HEK293 (cell line): Measurements from ENCODE around the gene TP53AIP1.

ENCODE experiments used
- TCF7L2 ChIP-seq: IDR thresholded peaks from 2 replicates; pipeline ENCODE4 v1.6.1; 2011; ENCODE audit warnings: low read depth, mild to moderate bottlenecking, inconsistent platforms, low read length, moderate library complexity, borderline replicate concordance
- YY1 ChIP-seq: fragments of 450-650 bp; formaldehyde crosslinking; IDR thresholded peaks from 2 replicates; pipeline ENCODE4 v1.5.1; 2018; ENCODE audit warnings: missing biosample characterization, missing genetic modification characterization
- ZFP41 ChIP-seq: fragments of 450-650 bp; formaldehyde crosslinking; IDR thresholded peaks from 2 replicates; pipeline ENCODE4 v1.5.1; 2016; ENCODE audit warnings: missing biosample characterization, missing genetic modification characterization, borderline replicate concordance
- ZFP69B ChIP-seq: fragments of 450-650 bp; formaldehyde crosslinking; IDR thresholded peaks from 2 replicates; pipeline ENCODE4 v1.5.1; 2016; ENCODE audit warnings: missing biosample characterization, missing genetic modification characterization
- ZNF10 ChIP-seq: fragments of 450-650 bp; formaldehyde crosslinking; IDR thresholded peaks from 2 replicates; pipeline ENCODE4 v1.5.1; 2017; ENCODE audit warnings: missing biosample characterization, missing genetic modification characterization
- ZNF114 ChIP-seq: fragments of 450-650 bp; formaldehyde crosslinking; IDR thresholded peaks from 2 replicates; pipeline ENCODE4 v1.5.0; 2017; ENCODE audit warnings: missing biosample characterization, missing genetic modification characterization
- ZNF391 ChIP-seq: fragments of 450-650 bp; formaldehyde crosslinking; IDR thresholded peaks from 2 replicates; pipeline ENCODE4 v1.5.1; 2016; ENCODE audit warnings: low read depth, missing biosample characterization, missing genetic modification characterization, borderline replicate concordance
- ZNF624 ChIP-seq: fragments of 450-650 bp; formaldehyde crosslinking; IDR thresholded peaks from 2 replicates; pipeline ENCODE4 v1.5.1; 2017; ENCODE audit warnings: missing biosample characterization, missing genetic modification characterization
- TF ChIP-seq, protein P1 (sequence below): fragments of 450-650 bp; formaldehyde crosslinking; IDR thresholded peaks from 2 replicates; pipeline ENCODE4 v1.5.1; 2016; ENCODE audit warnings: missing biosample characterization, missing genetic modification characterization
- TF ChIP-seq, protein P2 (sequence below): fragments of 450-650 bp; formaldehyde crosslinking; IDR thresholded peaks from 2 replicates; pipeline ENCODE4 v1.5.1; 2016; ENCODE audit warnings: missing biosample characterization, missing genetic modification characterization
- TF ChIP-seq, protein P3 (sequence below): fragments of 450-650 bp; formaldehyde crosslinking; IDR thresholded peaks from 2 replicates; pipeline ENCODE4 v1.5.0; 2017; ENCODE audit warnings: missing biosample characterization, missing genetic modification characterization, borderline replicate concordance

DNA sequence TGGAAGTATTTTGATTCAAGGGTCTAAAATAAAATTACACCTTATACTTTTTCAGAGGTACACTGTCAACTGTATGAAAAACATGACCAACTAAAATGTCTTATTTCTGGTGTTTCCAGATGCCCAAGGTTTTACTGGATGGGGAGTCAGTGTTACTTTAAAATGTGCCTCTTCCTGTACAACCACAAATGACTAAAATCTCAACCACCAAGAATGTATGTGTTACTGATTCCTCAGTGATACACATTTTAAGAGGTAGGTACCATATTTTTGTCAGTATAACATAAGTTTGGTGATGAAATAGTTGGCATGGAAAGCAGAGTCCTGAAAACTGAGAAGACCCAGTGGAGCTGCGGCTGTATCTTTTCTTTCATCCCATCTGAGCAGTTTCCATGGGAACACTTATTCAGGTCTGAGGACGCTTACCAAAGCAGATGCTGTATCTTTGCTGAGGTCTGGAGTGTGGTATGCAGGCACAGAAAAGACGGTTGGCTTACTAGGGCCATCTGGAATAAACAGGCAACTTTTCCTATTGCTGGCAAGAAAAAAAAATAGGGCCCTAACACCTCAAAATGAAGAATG is 21.2 kb upstream of the TP53AIP1 start:
- TF ChIP-seq, protein P1, sequence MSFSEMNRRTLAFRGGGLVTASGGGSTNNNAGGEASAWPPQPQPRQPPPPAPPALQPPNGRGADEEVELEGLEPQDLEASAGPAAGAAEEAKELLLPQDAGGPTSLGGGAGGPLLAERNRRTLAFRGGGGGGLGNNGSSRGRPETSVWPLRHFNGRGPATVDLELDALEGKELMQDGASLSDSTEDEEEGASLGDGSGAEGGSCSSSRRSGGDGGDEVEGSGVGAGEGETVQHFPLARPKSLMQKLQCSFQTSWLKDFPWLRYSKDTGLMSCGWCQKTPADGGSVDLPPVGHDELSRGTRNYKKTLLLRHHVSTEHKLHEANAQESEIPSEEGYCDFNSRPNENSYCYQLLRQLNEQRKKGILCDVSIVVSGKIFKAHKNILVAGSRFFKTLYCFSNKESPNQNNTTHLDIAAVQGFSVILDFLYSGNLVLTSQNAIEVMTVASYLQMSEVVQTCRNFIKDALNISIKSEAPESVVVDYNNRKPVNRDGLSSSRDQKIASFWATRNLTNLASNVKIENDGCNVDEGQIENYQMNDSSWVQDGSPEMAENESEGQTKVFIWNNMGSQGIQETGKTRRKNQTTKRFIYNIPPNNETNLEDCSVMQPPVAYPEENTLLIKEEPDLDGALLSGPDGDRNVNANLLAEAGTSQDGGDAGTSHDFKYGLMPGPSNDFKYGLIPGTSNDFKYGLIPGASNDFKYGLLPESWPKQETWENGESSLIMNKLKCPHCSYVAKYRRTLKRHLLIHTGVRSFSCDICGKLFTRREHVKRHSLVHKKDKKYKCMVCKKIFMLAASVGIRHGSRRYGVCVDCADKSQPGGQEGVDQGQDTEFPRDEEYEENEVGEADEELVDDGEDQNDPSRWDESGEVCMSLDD (tag by site-specific recombination): no peak
- TF ChIP-seq ZNF624 (tag by site-specific recombination) (no peak), ZFP69B (tag by site-specific recombination) (no peak), ZNF391 (tag by site-specific recombination) (no peak), TCF7L2 (no peak), ZFP41 (tag by site-specific recombination) (no peak), YY1 (tag by site-specific recombination) (no peak), ZNF10 (tag by site-specific recombination) (no peak), ZNF114 (tag by site-specific recombination) (no peak)
- TF ChIP-seq, protein P2, sequence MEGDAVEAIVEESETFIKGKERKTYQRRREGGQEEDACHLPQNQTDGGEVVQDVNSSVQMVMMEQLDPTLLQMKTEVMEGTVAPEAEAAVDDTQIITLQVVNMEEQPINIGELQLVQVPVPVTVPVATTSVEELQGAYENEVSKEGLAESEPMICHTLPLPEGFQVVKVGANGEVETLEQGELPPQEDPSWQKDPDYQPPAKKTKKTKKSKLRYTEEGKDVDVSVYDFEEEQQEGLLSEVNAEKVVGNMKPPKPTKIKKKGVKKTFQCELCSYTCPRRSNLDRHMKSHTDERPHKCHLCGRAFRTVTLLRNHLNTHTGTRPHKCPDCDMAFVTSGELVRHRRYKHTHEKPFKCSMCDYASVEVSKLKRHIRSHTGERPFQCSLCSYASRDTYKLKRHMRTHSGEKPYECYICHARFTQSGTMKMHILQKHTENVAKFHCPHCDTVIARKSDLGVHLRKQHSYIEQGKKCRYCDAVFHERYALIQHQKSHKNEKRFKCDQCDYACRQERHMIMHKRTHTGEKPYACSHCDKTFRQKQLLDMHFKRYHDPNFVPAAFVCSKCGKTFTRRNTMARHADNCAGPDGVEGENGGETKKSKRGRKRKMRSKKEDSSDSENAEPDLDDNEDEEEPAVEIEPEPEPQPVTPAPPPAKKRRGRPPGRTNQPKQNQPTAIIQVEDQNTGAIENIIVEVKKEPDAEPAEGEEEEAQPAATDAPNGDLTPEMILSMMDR (tag by site-specific recombination): no peak
- TF ChIP-seq, protein P3, sequence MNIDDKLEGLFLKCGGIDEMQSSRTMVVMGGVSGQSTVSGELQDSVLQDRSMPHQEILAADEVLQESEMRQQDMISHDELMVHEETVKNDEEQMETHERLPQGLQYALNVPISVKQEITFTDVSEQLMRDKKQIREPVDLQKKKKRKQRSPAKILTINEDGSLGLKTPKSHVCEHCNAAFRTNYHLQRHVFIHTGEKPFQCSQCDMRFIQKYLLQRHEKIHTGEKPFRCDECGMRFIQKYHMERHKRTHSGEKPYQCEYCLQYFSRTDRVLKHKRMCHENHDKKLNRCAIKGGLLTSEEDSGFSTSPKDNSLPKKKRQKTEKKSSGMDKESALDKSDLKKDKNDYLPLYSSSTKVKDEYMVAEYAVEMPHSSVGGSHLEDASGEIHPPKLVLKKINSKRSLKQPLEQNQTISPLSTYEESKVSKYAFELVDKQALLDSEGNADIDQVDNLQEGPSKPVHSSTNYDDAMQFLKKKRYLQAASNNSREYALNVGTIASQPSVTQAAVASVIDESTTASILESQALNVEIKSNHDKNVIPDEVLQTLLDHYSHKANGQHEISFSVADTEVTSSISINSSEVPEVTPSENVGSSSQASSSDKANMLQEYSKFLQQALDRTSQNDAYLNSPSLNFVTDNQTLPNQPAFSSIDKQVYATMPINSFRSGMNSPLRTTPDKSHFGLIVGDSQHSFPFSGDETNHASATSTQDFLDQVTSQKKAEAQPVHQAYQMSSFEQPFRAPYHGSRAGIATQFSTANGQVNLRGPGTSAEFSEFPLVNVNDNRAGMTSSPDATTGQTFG: no peak
